Retinal pigment epithelial cell (primary cell): ENCODE data around the gene DSCAM.

Experiments used
- DNase-seq: peaks from one replicate; pipeline ENCODE4 v3.0.0-alpha.2; 2010; ENCODE audit warnings: low read depth
- H3K4me3 ChIP-seq: 2 replicates; pipeline ENCODE4 v1.5.1; 2011; ENCODE audit warnings: mild to moderate bottlenecking, low read length, control low read depth, moderate library complexity
- TF ChIP-seq, protein P1 (sequence below): conservative IDR thresholded peaks from 2 replicates; pipeline ENCODE4 v1.5.1; 2011; ENCODE audit warnings: low read depth, low read length, control low read depth, inconsistent platforms

Gene DSCAM

DNA sequence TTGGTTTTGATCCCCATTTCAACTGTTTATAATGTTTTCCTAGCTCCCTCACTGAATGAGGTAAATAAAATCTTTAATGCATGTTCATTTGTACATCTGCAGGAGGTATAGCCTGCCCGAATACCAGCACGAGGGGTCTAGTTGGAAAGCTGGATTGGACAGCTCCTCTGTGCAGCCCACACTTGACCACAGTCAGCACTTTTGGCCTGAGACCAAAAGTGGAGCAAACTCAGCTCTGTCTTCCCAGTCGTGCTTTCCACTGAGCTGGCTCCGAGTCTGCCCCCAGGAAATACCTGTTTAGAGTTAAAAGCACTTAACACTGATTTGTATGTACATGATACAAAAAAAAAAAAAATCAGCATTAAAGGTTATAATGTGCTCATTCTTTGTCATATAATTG is 224.4 kb downstream of the DSCAM start:
- TF ChIP-seq, protein P1, sequence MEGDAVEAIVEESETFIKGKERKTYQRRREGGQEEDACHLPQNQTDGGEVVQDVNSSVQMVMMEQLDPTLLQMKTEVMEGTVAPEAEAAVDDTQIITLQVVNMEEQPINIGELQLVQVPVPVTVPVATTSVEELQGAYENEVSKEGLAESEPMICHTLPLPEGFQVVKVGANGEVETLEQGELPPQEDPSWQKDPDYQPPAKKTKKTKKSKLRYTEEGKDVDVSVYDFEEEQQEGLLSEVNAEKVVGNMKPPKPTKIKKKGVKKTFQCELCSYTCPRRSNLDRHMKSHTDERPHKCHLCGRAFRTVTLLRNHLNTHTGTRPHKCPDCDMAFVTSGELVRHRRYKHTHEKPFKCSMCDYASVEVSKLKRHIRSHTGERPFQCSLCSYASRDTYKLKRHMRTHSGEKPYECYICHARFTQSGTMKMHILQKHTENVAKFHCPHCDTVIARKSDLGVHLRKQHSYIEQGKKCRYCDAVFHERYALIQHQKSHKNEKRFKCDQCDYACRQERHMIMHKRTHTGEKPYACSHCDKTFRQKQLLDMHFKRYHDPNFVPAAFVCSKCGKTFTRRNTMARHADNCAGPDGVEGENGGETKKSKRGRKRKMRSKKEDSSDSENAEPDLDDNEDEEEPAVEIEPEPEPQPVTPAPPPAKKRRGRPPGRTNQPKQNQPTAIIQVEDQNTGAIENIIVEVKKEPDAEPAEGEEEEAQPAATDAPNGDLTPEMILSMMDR, result no peak
- no peak overlapping the region for H3K4me3 ChIP-seq
- DNase-seq, result no peak

DNA sequence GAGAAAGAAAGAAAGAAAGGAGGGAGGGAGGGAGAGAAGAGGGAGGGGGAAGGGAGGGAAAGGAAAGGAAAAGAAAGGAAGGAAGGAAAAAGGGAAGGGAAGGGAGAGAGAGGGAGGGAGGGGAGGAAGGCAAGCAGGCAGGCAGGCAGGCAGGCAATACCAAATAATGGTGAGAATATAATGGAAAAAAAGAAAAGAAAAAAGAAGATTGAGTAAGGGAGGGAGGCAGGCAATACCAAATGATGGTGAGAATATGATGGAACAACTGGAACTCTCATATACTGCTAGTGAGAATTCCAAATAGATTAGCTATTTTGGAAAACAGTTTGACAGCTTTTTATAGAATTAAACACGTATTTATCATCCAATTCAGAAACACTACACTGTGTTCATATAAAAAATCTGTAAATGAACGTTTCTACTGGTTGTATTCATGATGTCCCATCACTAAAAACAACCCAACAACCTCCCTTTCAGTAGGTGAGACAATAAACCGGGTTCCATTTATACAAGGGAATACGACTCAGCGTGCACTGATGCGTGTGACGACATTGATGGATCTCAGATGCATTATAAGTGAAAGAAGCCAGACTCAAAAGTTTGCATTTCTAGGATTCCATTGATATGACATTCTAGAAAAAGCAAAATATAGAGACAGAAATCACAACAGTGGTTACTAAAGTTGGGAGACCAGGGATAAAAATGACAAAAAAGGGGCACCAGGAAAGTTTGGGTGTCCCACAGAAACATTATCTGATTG is 226.4 kb downstream of the DSCAM start:
- TF ChIP-seq, protein P1, result no peak
- H3K4me3 ChIP-seq, result no peak overlapping the region
- DNase-seq, result no peak

DNA sequence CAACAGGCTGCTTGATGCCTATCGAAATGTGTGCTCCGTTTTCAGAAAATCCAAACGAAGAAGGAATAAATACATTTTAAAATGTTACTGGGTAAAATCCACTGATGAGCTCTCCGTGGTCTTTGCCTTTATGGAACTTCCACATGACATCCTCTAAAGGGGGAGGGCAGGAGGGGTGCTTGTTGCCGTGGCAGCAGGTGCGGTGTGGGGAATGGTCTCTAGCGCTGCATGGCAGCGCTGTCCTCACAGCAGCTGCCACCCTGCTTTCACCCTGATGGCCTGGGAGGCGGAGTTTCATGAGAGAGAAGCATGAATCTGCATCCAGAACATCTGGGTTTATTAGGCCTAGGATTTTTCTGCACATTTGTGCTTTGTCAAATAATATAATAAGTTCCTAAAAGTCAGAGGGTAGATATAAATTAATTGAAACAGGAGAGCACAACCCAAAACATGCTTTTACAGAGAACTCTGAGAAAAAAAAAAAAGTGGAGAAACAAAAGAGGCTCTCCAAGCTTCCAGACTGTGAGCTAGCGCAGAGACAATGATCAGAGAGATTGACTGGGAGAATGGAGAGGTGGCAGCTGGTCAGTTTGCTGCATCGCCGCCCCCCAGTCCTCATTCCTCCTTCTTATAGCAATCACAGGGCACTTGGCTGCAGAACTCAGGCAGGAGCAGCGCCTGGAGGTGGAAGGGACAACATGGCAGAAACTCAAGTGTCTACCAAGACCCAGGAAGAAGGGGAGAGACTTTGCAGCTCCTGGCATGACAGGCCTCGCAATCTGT is 228.6 kb downstream of the DSCAM start:
- DNase-seq, result no peak
- TF ChIP-seq, protein P1, result no peak
- no peak overlapping the region for H3K4me3 ChIP-seq

DNA sequence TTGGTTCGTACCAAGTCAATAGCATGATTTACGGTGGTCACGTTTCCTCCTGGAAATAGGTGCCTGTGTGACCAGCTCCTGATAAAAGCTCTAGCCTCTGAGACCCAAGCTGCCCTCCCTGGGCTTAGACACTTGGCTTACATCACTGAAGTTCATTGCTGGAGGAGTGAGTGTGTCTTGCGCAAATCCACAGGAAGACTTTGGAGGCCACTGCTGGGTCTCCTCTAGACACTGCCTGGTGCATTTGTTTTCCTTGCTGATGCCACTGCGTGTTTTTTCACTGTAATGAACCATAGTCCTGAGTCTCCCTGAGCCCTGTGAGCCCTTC is 230.6 kb downstream of the DSCAM start:
- TF ChIP-seq, protein P1, result no peak
- no peak for DNase-seq

DNA sequence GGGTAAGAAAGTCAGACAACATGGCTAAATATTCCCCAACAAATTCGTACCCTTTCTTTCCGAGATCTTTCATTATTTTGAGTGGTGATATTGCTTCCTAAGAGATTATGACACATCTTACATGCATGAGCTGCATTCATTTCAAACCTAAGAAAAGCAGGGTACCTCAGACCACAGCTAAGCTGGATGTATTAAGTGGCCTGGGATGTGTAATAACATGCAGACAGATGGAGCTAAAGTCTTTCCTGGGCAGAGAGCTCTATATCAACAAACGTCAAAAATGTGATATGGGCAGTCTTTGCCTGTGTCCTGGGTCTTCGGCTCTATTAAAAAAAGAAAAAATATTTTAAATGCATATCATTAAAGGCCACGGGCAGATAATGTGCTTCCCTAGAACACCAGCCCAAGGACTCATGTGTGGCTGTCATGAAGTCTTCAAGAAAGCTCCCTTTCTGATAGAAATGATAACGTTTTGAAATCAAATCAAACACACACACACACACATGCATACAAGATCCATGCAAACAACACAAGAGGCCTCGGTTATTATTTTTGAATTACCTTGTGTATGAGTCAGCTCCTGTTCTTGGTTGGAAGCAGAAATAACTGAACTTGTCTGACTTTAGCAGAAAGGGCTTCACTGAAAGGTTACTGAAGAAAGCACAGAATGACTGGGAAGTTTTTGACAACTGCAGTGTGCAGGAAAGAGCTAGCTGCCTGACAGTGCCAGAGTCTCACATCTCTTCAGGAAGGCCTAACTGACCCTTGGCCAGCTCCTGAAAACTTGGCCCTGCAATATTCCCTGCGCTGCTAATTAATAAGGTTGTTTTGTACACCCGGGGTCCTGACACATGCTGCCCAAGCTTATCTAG is 231.2 kb downstream of the DSCAM start:
- TF ChIP-seq, protein P1, result peak; percentile 3
- DNase-seq, result no peak
- no peak overlapping the region for H3K4me3 ChIP-seq

More for the DNA sequence above, 230.6 kb downstream of the DSCAM start:
- no peak overlapping the region for H3K4me3 ChIP-seq

DNA sequence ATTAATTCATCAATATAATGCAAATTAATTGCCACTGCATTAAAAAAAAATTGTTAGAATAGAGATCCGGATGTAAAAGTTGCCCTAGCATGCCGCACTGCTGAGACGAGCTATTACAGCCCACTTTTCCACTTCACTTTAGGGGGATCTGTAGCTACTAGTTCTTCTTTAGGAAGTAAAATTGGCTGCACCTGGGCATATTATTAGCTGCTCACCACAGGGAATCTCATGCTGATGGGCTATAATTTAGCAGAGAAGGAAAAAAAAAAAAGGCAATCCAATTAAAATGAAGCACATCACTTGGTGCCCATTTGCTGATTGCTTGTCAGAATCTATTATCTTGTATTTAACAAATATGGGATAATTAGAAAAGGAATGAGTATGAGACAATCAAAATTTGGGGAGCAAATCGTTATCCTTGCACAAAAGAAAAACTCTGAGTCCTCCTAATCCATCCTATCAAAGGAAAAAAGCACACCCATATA is 233.4 kb downstream of the DSCAM start:
- TF ChIP-seq, protein P1, result no peak
- no peak overlapping the region for H3K4me3 ChIP-seq
- no peak for DNase-seq
